BE2C (cell line): Measurements from ENCODE around the gene E2F3.
A peak's percentile ranks its signal among the peaks of the same experiment; 100 is the strongest.

ENCODE experiments used
- DNase-seq: peaks from one replicate; pipeline ENCODE4 v3.0.0-alpha.2; 2020
- H3K27me3 ChIP-seq: fragments of 250-450 bp; sonication (Bioruptor Pico); 2 replicates; pipeline ENCODE4 v1.5.1; 2020; ENCODE audit warnings: mild to moderate bottlenecking
- H3K36me3 ChIP-seq: fragments of 250-450 bp; sonication (Bioruptor Pico); 2 replicates; pipeline ENCODE4 v1.5.1; 2020; ENCODE audit warnings: mild to moderate bottlenecking
- H3K4me1 ChIP-seq: fragments of 250-450 bp; sonication (Bioruptor Pico); 2 replicates; pipeline ENCODE4 v1.5.1; 2020
- H3K4me3 ChIP-seq: 2 replicates; pipeline ENCODE4 v1.5.1; 2011; ENCODE audit warnings: low read depth, low read length
- H3K9me3 ChIP-seq: fragments of 250-450 bp; sonication (Bioruptor Pico); 2 replicates; pipeline ENCODE4 v1.5.1; 2020
- CTCF ChIP-seq: IDR thresholded peaks from 2 replicates; pipeline ENCODE4 v1.5.1; 2012; ENCODE audit warnings: mild to moderate bottlenecking, low read depth, low read length

E2F3 gene

DNA sequence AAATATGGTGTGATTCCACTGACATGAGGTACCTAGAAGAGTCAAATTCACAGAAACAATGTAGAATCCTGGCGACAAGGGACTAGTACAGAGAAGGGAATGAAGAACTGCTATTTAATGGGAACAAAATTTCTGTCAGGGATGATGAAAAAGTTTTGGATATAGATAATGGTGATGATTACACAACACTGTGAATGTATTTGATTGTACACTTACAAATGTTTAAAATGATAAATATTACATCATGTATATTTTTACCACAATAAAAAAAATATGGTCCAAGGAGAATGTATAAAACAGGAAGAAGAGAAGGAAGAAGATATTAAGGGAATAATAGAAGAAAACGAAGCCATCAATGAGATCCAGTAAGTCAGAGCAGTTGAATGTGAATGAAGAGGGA, 8.4 kb upstream of the E2F3 start:
- Histone ChIP-seq H3K36me3 (no peaks in the 10 kb centered on the region), H3K9me3 (no peaks in the 10 kb centered on the region), H3K4me3 (no peak overlapping the region), H3K4me1 (no peaks in the 10 kb centered on the region), H3K27me3 (peaks cover 5% of the 10 kb centered on the region; the same call in 1 of the 2 replicates)
- no peak for DNase-seq
- TF ChIP-seq CTCF = no peak

GRCh38 chr6:20399518-20399917, 2.2 kb upstream of the E2F3 start:
- Histone ChIP-seq H3K4me1 (no peaks in the 10 kb centered on the region), H3K27me3 (peaks cover 5% of the 10 kb centered on the region; the same call in 1 of the 2 replicates), H3K36me3 (no peaks in the 10 kb centered on the region), H3K9me3 (no peaks in the 10 kb centered on the region), H3K4me3 (no peak overlapping the region)
- no peak for DNase-seq
- TF ChIP-seq CTCF = no peak

DNA sequence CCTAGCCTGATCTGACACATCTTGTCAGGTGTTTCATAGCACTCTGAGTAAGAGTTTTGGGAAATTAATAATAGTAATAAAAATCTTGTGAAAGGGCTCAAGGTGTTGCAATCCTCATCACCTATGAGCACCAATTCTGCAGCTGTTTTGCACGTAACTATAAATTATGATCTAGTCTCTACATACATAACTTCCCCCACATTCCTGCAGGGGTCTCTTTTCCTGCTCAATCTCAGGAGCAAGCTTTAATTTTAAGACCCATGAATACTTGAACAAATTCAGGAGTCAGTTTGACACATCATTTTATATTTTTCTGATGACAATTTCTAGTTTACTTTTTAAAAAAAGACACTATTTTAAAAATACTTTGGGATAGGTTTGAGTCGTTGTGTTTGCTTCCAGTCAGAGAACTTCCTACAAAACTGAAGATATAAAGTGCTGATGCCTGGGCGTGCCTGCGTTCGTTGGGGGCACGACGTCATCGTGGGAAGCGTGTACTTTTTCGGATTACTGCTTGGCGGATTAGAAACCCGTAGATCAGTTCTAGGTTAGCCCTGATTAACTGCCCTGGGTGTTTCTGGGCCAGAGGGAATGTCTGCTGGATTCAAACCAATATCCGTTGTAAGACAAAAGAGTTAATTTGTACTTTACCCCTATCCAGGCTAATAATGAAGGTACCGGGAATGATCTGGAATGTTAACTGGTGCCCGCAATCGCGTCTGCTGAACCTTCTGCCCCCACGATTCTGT, 1.0 kb upstream of the E2F3 start:
- H3K4me3 ChIP-seq = peak overlapping the region; percentile 96
- TF ChIP-seq CTCF = peak; percentile 63
- peaks cover 5% of the 10 kb centered on the region; the same call in 1 of the 2 replicates for H3K27me3 ChIP-seq
- no peaks in the 10 kb centered on the region for H3K9me3 ChIP-seq
- H3K36me3 ChIP-seq = peaks cover 3% of the 10 kb centered on the region
- DNase-seq = peak; percentile 26
- H3K4me1 ChIP-seq = no peaks in the 10 kb centered on the region

DNA sequence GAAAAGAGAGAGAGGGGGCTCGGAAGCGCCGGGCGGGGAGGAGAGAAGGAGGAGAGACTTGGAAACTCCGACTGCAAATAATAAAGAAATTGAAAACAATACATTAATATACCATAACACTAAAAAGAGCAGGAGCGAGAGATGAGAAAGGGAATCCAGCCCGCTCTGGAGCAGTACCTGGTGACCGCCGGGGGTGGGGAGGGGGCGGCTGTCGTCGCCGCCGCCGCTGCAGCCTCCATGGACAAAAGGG, 338 bp downstream of the E2F3 start:
- DNase-seq = no peak
- Histone ChIP-seq H3K9me3 (no peaks in the 10 kb centered on the region), H3K4me1 (no peaks in the 10 kb centered on the region), H3K4me3 (peak overlapping the region; percentile 96), H3K27me3 (no peaks in the 10 kb centered on the region), H3K36me3 (peaks cover 17% of the 10 kb centered on the region)
- no peak for TF ChIP-seq CTCF

GRCh38 chr6:20402342-20403069, 827 bp downstream of the E2F3 start:
- no peak for TF ChIP-seq CTCF
- H3K4me1 ChIP-seq = no peaks in the 10 kb centered on the region
- H3K9me3 ChIP-seq = no peaks in the 10 kb centered on the region
- no peaks in the 10 kb centered on the region for H3K27me3 ChIP-seq
- DNase-seq = peak; percentile 60
- peak overlapping the region; percentile 96 for H3K4me3 ChIP-seq
- H3K36me3 ChIP-seq = peaks cover 22% of the 10 kb centered on the region

DNA sequence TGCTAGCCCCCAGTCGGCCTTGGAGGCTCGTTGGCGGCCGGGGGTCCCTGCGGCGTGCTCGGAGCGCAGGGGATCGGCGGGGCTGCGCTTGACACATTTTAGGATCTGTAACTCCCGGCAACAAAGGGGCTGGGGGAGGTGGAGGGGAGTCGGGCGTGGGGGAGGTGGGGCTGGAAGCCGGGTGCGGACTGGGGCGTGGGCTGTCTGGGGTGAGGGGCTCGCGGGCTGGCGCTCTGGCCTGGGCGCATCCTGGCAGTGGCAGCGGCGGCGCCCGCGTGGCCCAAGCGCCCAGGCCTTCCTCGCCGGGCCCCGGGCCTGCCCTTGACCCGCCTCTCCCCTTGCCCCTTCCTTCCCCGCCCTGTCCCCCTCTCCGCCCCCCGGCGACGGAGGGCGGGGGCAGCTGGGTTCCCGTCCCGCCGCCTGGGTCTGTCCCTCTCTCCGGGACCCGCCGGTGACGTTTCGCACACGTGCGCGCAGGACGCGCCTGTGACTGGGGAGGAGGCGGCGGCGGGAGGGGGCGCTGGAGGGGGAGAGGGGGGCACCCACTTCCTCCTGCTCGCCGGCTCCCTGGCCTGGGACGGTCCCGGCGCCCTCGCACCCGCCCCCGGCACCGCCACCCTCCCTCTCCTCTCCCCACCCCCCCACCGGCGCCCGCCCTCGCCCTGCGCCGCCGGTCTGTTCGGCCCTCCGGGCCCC, 1.5 kb downstream of the E2F3 start:
- H3K4me3 ChIP-seq = peak overlapping the region; percentile 96
- H3K27me3 ChIP-seq = no peaks in the 10 kb centered on the region
- H3K4me1 ChIP-seq = no peaks in the 10 kb centered on the region
- no peaks in the 10 kb centered on the region for H3K9me3 ChIP-seq
- peak; percentile 94 for DNase-seq
- peaks cover 28% of the 10 kb centered on the region for H3K36me3 ChIP-seq
- TF ChIP-seq CTCF = no peak
